Fibroblast of lung (primary cell): ENCODE data around the gene KIF21B. TPM values are rescaled to one million over a fixed set of nuclear protein-coding genes. Genes with fewer than 3 reads are reported as not detected.

Experiments used
- DNase-seq, 2 donors: peaks; one replicate each; pipeline versions ENCODE4 v3.0.0 to v3.0.0-alpha.2; 2010; ENCODE audit warnings: low read depth in 2 of 2
- H2AFZ ChIP-seq: 2 replicates; pipeline ENCODE4 v1.5.1; 2012; ENCODE audit warnings: low read length, control low read depth, inconsistent platforms
- H3K27ac ChIP-seq: 2 replicates; pipeline ENCODE4 v1.5.1; 2011; ENCODE audit warnings: low read length, control low read depth; ENCODE audit not compliant: insufficient read depth
- H3K27me3 ChIP-seq: 2 replicates; pipeline ENCODE4 v1.5.1; 2011; ENCODE audit warnings: mild to moderate bottlenecking, low read length; ENCODE audit not compliant: control insufficient read depth, insufficient read depth
- H3K36me3 ChIP-seq: 2 replicates; pipeline ENCODE4 v1.5.1; 2011; ENCODE audit warnings: low read length; ENCODE audit not compliant: control insufficient read depth, insufficient read depth
- H3K4me1 ChIP-seq: 2 replicates; pipeline ENCODE4 v1.5.1; 2011; ENCODE audit warnings: low read length; ENCODE audit not compliant: control insufficient read depth, insufficient read depth; ENCODE audit errors: extremely low read depth
- H3K4me2 ChIP-seq: 2 replicates; pipeline ENCODE4 v1.5.1; 2011; ENCODE audit warnings: low read length, control low read depth; ENCODE audit not compliant: insufficient read depth; ENCODE audit errors: extremely low read depth
- H3K4me3 ChIP-seq, 4 experiments: fragments of 200-600 bp in 1 of 4; sonication (generic) in 1 of 4; replicated peaks in 1 of 4; 2 replicates each; pipeline ENCODE4 v1.5.1; 2011 to 2016; ENCODE audit warnings: low read length in 4 of 4, low read depth in 3 of 4, mild to moderate bottlenecking in 3 of 4, control low read depth in 2 of 4, inconsistent platforms in 1 of 4, mixed read lengths in 1 of 4; ENCODE audit not compliant: insufficient read depth in 1 of 4; ENCODE audit errors: control extremely low read depth in 1 of 4
- H3K79me2 ChIP-seq: 2 replicates; pipeline ENCODE4 v1.5.1; 2012; ENCODE audit warnings: mild to moderate bottlenecking, low read length, inconsistent platforms; ENCODE audit not compliant: control insufficient read depth, insufficient read depth
- H3K9ac ChIP-seq: 2 replicates; pipeline ENCODE4 v1.5.1; 2011; ENCODE audit warnings: mild to moderate bottlenecking, low read length, control low read depth; ENCODE audit not compliant: insufficient read depth
- H3K9me3 ChIP-seq: 2 replicates; pipeline ENCODE4 v1.5.1; 2012; ENCODE audit warnings: low read depth, low read length; ENCODE audit not compliant: control insufficient read depth, insufficient read depth
- H4K20me1 ChIP-seq: 2 replicates; pipeline ENCODE4 v1.5.1; 2011; ENCODE audit warnings: low read length; ENCODE audit not compliant: control insufficient read depth, insufficient read depth; ENCODE audit errors: extremely low read depth
- EZH2 ChIP-seq: IDR thresholded peaks from 2 replicates; pipeline ENCODE4 v1.5.1; 2012; ENCODE audit warnings: low read length, control low read depth, mild to moderate bottlenecking; ENCODE audit errors: missing control alignments
- polyA plus RNA-seq, 2 donors: library from polyadenylated mRNA; depleted of rRNA in 1 of 2; stranded (reverse) in 1 of 2; unstranded in 1 of 2; fragments of >200 nt; gene quantifications; 2 replicates each; pipeline ENCODE4 v1.2.1, GENCODE V29; 2011 to 2012; ENCODE audit warnings: missing spikeins in 1 of 2
- total RNA-seq: library from RNA; depleted of rRNA; stranded (reverse); fragments of >200 nt; gene quantifications from 2 replicates; pipeline ENCODE4 v1.2.1, GENCODE V29; 2014
- TF ChIP-seq, protein P1 (sequence below), 2 donors: IDR thresholded peaks in 1 of 2; conservative IDR thresholded peaks in 1 of 2; 1 replicate in 1 of 2; 2 replicates in 1 of 2; pipeline ENCODE4 v1.5.1; 2011 to 2012; ENCODE audit warnings: low read length in 2 of 2, control low read depth in 1 of 2, inconsistent platforms in 1 of 2, low read depth in 1 of 2, mild to moderate bottlenecking in 1 of 2

The KIF21B gene
- total and polyA plus RNA-seq, 2 donors (not counting 1 experiment from before 2014, with no cell fraction given) = under 0.01 to 0.08 TPM

DNA sequence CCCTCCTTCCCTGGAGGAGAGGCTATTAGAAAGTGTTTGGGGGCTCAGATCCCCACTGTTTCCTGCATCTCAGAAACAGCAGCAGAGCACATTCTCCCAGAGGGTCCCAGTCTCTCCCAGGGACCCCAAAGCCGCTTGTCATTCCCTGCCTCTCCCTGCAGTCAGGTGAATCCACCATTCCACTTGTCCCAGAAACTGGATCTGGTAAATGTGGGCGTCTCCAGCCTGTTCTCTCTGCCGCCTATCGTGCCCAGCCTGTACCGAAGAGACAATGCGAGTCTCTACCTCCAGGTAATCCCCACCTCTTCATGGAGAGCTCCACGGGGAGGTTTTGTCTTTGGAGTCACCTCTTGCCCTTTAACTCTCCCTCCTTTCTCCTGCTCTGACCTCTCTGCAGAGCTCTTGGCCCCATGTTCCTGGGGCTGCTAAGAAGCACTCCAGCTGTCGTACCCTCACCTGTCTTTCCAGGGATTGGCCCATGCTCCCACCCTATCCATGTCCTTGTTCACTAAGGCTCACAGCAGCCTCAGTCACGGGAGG lies 101.9 kb downstream of the KIF21B start:
- H3K36me3 ChIP-seq = no peaks in the 10 kb centered on the region
- H3K9ac ChIP-seq = no peak overlapping the region
- H3K27ac ChIP-seq = no peak overlapping the region
- no peaks in the 10 kb centered on the region for H3K9me3 ChIP-seq
- no peaks in the 10 kb centered on the region for H3K4me1 ChIP-seq
- no peaks in the 10 kb centered on the region for H4K20me1 ChIP-seq
- no peak overlapping the region for H3K4me2 ChIP-seq
- H3K79me2 ChIP-seq = no peaks in the 10 kb centered on the region
- TF ChIP-seq, protein P1, sequence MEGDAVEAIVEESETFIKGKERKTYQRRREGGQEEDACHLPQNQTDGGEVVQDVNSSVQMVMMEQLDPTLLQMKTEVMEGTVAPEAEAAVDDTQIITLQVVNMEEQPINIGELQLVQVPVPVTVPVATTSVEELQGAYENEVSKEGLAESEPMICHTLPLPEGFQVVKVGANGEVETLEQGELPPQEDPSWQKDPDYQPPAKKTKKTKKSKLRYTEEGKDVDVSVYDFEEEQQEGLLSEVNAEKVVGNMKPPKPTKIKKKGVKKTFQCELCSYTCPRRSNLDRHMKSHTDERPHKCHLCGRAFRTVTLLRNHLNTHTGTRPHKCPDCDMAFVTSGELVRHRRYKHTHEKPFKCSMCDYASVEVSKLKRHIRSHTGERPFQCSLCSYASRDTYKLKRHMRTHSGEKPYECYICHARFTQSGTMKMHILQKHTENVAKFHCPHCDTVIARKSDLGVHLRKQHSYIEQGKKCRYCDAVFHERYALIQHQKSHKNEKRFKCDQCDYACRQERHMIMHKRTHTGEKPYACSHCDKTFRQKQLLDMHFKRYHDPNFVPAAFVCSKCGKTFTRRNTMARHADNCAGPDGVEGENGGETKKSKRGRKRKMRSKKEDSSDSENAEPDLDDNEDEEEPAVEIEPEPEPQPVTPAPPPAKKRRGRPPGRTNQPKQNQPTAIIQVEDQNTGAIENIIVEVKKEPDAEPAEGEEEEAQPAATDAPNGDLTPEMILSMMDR (conservative IDR thresholded peaks at IDR 0.05 in 1 of 2, IDR thresholded peaks at IDR 0.05 in 1 of 2; ENCODE audit: low read depth in 1 of 2, low read length in 2 of 2) = no peak
- no peak for TF ChIP-seq EZH2
- no peak overlapping the region for H2AFZ ChIP-seq
- no peak for DNase-seq
- no peak overlapping the region for H3K4me3 ChIP-seq
- peaks cover 2% of the 10 kb centered on the region for H3K27me3 ChIP-seq

Other genes with a start within 250 kb of the KIF21B start
- gene GPR25, start 150.7 kb downstream of the KIF21B start, total RNA-seq = not detected in 2 replicates
- not detected in 2 replicates for gene GPR25, start 150.7 kb downstream of the KIF21B start, polyA plus RNA-seq
- gene INAVA, start 128.8 kb downstream of the KIF21B start, total RNA-seq = not detected in 2 replicates
- gene INAVA, start 128.8 kb downstream of the KIF21B start, polyA plus RNA-seq = 0.02 and 0.03 TPM in 2 replicates
- not detected in 2 replicates for gene CACNA1S, start 88.7 kb upstream of the KIF21B start, total RNA-seq
- not detected in 2 replicates for gene CACNA1S, start 88.7 kb upstream of the KIF21B start, polyA plus RNA-seq
- under 0.01 TPM in 1 of 2 replicates, not detected in the other for gene ASCL5, start 103.5 kb upstream of the KIF21B start, total RNA-seq
- gene ASCL5, start 103.5 kb upstream of the KIF21B start, polyA plus RNA-seq = not detected in 2 replicates
- 72.4 and 91.0 TPM in 2 replicates for gene TMEM9, start 130.8 kb upstream of the KIF21B start, total RNA-seq
- 55.5 and 58.2 TPM in 2 replicates for gene TMEM9, start 130.8 kb upstream of the KIF21B start, polyA plus RNA-seq
- under 0.01 and 0.17 TPM in 2 replicates for gene IGFN1, start 167.1 kb upstream of the KIF21B start, total RNA-seq
- 0.01 TPM in 1 of 2 replicates, not detected in the other for gene IGFN1, start 167.1 kb upstream of the KIF21B start, polyA plus RNA-seq